ENCODE results near the gene LAMC1.

Gene LAMC1

GRCh38 chr1:183106746-183107145, 83.5 kb downstream of the LAMC1 start:
- DNase-seq: no peak
- H3K27me3 Mint-ChIP-seq: peaks cover 6% of the 10 kb centered on the region
- no peak overlapping the region for H3K4me3 Mint-ChIP-seq
- H3K9me3 Mint-ChIP-seq: no peaks in the 10 kb centered on the region
- H3K27ac Mint-ChIP-seq: no peak overlapping the region
- no peaks in the 10 kb centered on the region for H3K36me3 Mint-ChIP-seq (ENCODE audit: low read depth)
- H3K4me1 Mint-ChIP-seq (ENCODE audit: low read depth): no peaks in the 10 kb centered on the region

- Mint-ChIP-seq H3K27ac (no peak overlapping the region), H3K36me3 (ENCODE audit: low read depth) (no peaks in the 10 kb centered on the region), H3K4me3 (no peak overlapping the region), H3K4me1 (ENCODE audit: low read depth) (no peaks in the 10 kb centered on the region), H3K27me3 (no peaks in the 10 kb centered on the region), H3K9me3 (no peaks in the 10 kb centered on the region)
- no peak for DNase-seq
Measured at GRCh38 chr1:183110326-183110880, 87.2 kb downstream of the LAMC1 start.

- H3K9me3 Mint-ChIP-seq: no peaks in the 10 kb centered on the region
- H3K27me3 Mint-ChIP-seq: no peaks in the 10 kb centered on the region
- H3K4me3 Mint-ChIP-seq: no peak overlapping the region
- H3K36me3 Mint-ChIP-seq (ENCODE audit: low read depth): no peaks in the 10 kb centered on the region
- DNase-seq: no peak
- no peaks in the 10 kb centered on the region for H3K4me1 Mint-ChIP-seq (ENCODE audit: low read depth)
- no peak overlapping the region for H3K27ac Mint-ChIP-seq
Measured at GRCh38 chr1:183114441-183114840, 91.2 kb downstream of the LAMC1 start.

- H3K9me3 Mint-ChIP-seq: no peaks in the 10 kb centered on the region
- no peak overlapping the region for H3K27ac Mint-ChIP-seq
- H3K36me3 Mint-ChIP-seq (ENCODE audit: low read depth): no peaks in the 10 kb centered on the region
Measured at GRCh38 chr1:183116416-183116815, 93.2 kb downstream of the LAMC1 start.

GRCh38 chr1:183121609-183122008, 98.4 kb downstream of the LAMC1 start:
- Mint-ChIP-seq H3K4me1 (ENCODE audit: low read depth) (no peaks in the 10 kb centered on the region), H3K9me3 (no peaks in the 10 kb centered on the region), H3K36me3 (ENCODE audit: low read depth) (no peaks in the 10 kb centered on the region), H3K27ac (no peak overlapping the region), H3K27me3 (peaks cover 5% of the 10 kb centered on the region), H3K4me3 (no peak overlapping the region)
- DNase-seq: no peak

More at GRCh38 chr1:183116416-183116815, 93.2 kb downstream of the LAMC1 start:
- Mint-ChIP-seq H3K27me3 (no peaks in the 10 kb centered on the region), H3K4me1 (ENCODE audit: low read depth) (no peaks in the 10 kb centered on the region), H3K4me3 (no peak overlapping the region)
- no peak for DNase-seq

- H3K4me1 Mint-ChIP-seq (ENCODE audit: low read depth): no peaks in the 10 kb centered on the region
- no peaks in the 10 kb centered on the region for H3K9me3 Mint-ChIP-seq
- no peak for DNase-seq
- H3K27me3 Mint-ChIP-seq: peaks cover 5% of the 10 kb centered on the region
- H3K4me3 Mint-ChIP-seq: no peak overlapping the region
- no peak overlapping the region for H3K27ac Mint-ChIP-seq
- H3K36me3 Mint-ChIP-seq (ENCODE audit: low read depth): no peaks in the 10 kb centered on the region
Measured at GRCh38 chr1:183124259-183124658, 101.0 kb downstream of the LAMC1 start.

GRCh38 chr1:183125279-183125999, 102.2 kb downstream of the LAMC1 start:
- Mint-ChIP-seq H3K27me3 (peaks cover 8% of the 10 kb centered on the region), H3K4me1 (ENCODE audit: low read depth) (no peaks in the 10 kb centered on the region), H3K27ac (no peak overlapping the region), H3K9me3 (no peaks in the 10 kb centered on the region), H3K4me3 (no peak overlapping the region), H3K36me3 (ENCODE audit: low read depth) (no peaks in the 10 kb centered on the region)
- no peak for DNase-seq

- H3K27me3 Mint-ChIP-seq: peaks cover 8% of the 10 kb centered on the region
- H3K4me1 Mint-ChIP-seq (ENCODE audit: low read depth): no peaks in the 10 kb centered on the region
- no peak overlapping the region for H3K27ac Mint-ChIP-seq
- no peak for DNase-seq
- H3K9me3 Mint-ChIP-seq: no peaks in the 10 kb centered on the region
- no peak overlapping the region for H3K4me3 Mint-ChIP-seq
- H3K36me3 Mint-ChIP-seq (ENCODE audit: low read depth): no peaks in the 10 kb centered on the region
Measured at GRCh38 chr1:183126000-183126366, 102.8 kb downstream of the LAMC1 start.

GRCh38 chr1:183126528-183126927, 103.3 kb downstream of the LAMC1 start:
- Mint-ChIP-seq H3K4me1 (ENCODE audit: low read depth) (no peaks in the 10 kb centered on the region), H3K9me3 (no peaks in the 10 kb centered on the region), H3K4me3 (no peak overlapping the region), H3K27ac (no peak overlapping the region), H3K27me3 (peaks cover 8% of the 10 kb centered on the region), H3K36me3 (ENCODE audit: low read depth) (no peaks in the 10 kb centered on the region)
- DNase-seq: no peak

- Mint-ChIP-seq H3K27ac (no peak overlapping the region), H3K4me1 (ENCODE audit: low read depth) (no peaks in the 10 kb centered on the region), H3K4me3 (no peak overlapping the region), H3K9me3 (no peaks in the 10 kb centered on the region), H3K27me3 (peaks cover 4% of the 10 kb centered on the region), H3K36me3 (ENCODE audit: low read depth) (no peaks in the 10 kb centered on the region)
- no peak for DNase-seq
Measured at GRCh38 chr1:183129921-183130690, 106.9 kb downstream of the LAMC1 start.

GRCh38 chr1:183131166-183131565, 107.9 kb downstream of the LAMC1 start:
- no peaks in the 10 kb centered on the region for H3K36me3 Mint-ChIP-seq (ENCODE audit: low read depth)
- H3K9me3 Mint-ChIP-seq: no peaks in the 10 kb centered on the region
- H3K4me1 Mint-ChIP-seq (ENCODE audit: low read depth): no peaks in the 10 kb centered on the region
- DNase-seq: no peak
- no peak overlapping the region for H3K27ac Mint-ChIP-seq
- no peak overlapping the region for H3K4me3 Mint-ChIP-seq
- H3K27me3 Mint-ChIP-seq: peaks cover 4% of the 10 kb centered on the region

- H3K36me3 Mint-ChIP-seq (ENCODE audit: low read depth): no peaks in the 10 kb centered on the region
- no peak overlapping the region for H3K4me3 Mint-ChIP-seq
- no peaks in the 10 kb centered on the region for H3K27me3 Mint-ChIP-seq
- H3K27ac Mint-ChIP-seq: no peak overlapping the region
- H3K9me3 Mint-ChIP-seq: no peaks in the 10 kb centered on the region
- no peak for DNase-seq
- H3K4me1 Mint-ChIP-seq (ENCODE audit: low read depth): no peaks in the 10 kb centered on the region
Measured at GRCh38 chr1:183135336-183135735, 112.1 kb downstream of the LAMC1 start.

GRCh38 chr1:183137782-183138181, 114.6 kb downstream of the LAMC1 start:
- no peaks in the 10 kb centered on the region for H3K9me3 Mint-ChIP-seq
- DNase-seq: no peak
- H3K4me3 Mint-ChIP-seq: no peak overlapping the region
- H3K36me3 Mint-ChIP-seq (ENCODE audit: low read depth): no peaks in the 10 kb centered on the region
- no peaks in the 10 kb centered on the region for H3K27me3 Mint-ChIP-seq
- no peak overlapping the region for H3K27ac Mint-ChIP-seq
- no peaks in the 10 kb centered on the region for H3K4me1 Mint-ChIP-seq (ENCODE audit: low read depth)

- H3K4me1 Mint-ChIP-seq (ENCODE audit: low read depth): no peaks in the 10 kb centered on the region
- H3K27ac Mint-ChIP-seq: no peak overlapping the region
- no peaks in the 10 kb centered on the region for H3K9me3 Mint-ChIP-seq
- H3K27me3 Mint-ChIP-seq: no peaks in the 10 kb centered on the region
- H3K36me3 Mint-ChIP-seq (ENCODE audit: low read depth): no peaks in the 10 kb centered on the region
- no peak overlapping the region for H3K4me3 Mint-ChIP-seq
- DNase-seq: no peak
Measured at GRCh38 chr1:183138301-183138700, 115.1 kb downstream of the LAMC1 start.

GRCh38 chr1:183139281-183139942, 116.2 kb downstream of the LAMC1 start:
- Mint-ChIP-seq H3K4me1 (ENCODE audit: low read depth) (no peaks in the 10 kb centered on the region), H3K36me3 (ENCODE audit: low read depth) (no peaks in the 10 kb centered on the region), H3K9me3 (no peaks in the 10 kb centered on the region), H3K4me3 (no peak overlapping the region), H3K27ac (no peak overlapping the region), H3K27me3 (no peaks in the 10 kb centered on the region)
- DNase-seq: no peak

All from activated T-cell treated with anti-CD3 and anti-CD28 coated beads, Interleukin-2, amount 50 U/mL, for 24 hours (primary cell).